H1 (cell line): ENCODE measurements around the gene ELL2. TPM values are rescaled to one million over a fixed set of nuclear protein-coding genes. Genes with fewer than 3 reads are reported as not detected.

Experiments used
- CTCF ChIA-PET: fragments of 300-600 bp; sonication (Branson Sonifier 250); formaldehyde crosslinking; loops from one replicate; lab custom pipeline; 2021; ENCODE audit not compliant: partially characterized antibody; lab: Charles Lee
- POLR2A ChIA-PET: fragments of 300-600 bp; sonication (Branson Sonifier 250); formaldehyde crosslinking; loops from one replicate; lab custom pipeline; 2021; ENCODE audit warnings: inconsistent platforms; ENCODE audit not compliant: partially characterized antibody; lab: Charles Lee
- DNase-seq, 2 experiments: peaks; one replicate each; pipeline versions ENCODE4 v3.0.0 to v3.0.0-alpha.2; 2010 to 2022; ENCODE audit warnings: low spot score in 2 of 2, low read depth in 1 of 2, mixed read lengths in 1 of 2
- FAIRE-seq: peaks from 2 replicates; lab custom pipeline; 2011; peaks lifted over from hg19 to GRCh38; lab: Jason Lieb, UNC
- H2AFZ ChIP-seq: 2 replicates; pipeline ENCODE4 v1.8.1; 2012; ENCODE audit warnings: low read length, inconsistent platforms
- H2AK5ac ChIP-seq: 2 replicates; pipeline ENCODE4 v1.6.1; 2013; ENCODE audit warnings: low read depth, low read length
- H2BK120ac ChIP-seq: replicated peaks from 2 replicates; pipeline ENCODE3; 2013; ENCODE audit warnings: low read depth, low read length, inconsistent platforms
- H2BK12ac ChIP-seq: 2 replicates; pipeline ENCODE4 v1.6.1; 2013; ENCODE audit warnings: low read depth, low read length
- H2BK15ac ChIP-seq: 2 replicates; pipeline ENCODE4 v1.6.1; 2013; ENCODE audit warnings: low read length
- H2BK20ac ChIP-seq: 2 replicates; pipeline ENCODE4 v1.6.1; 2013; ENCODE audit warnings: low read length
- H2BK5ac ChIP-seq: 2 replicates; pipeline ENCODE4 v1.6.1; 2013; ENCODE audit warnings: low read depth, low read length
- H3K14ac ChIP-seq: 2 replicates; pipeline ENCODE4 v1.6.1; 2013; ENCODE audit warnings: inconsistent platforms; ENCODE audit not compliant: insufficient read length
- H3K18ac ChIP-seq: 2 replicates; pipeline ENCODE4 v1.6.1; 2013; ENCODE audit warnings: low read length; ENCODE audit errors: extremely low read depth
- H3K23ac ChIP-seq: 2 replicates; pipeline ENCODE4 v1.6.1; 2013; ENCODE audit warnings: inconsistent platforms; ENCODE audit not compliant: insufficient read length
- H3K23me2 ChIP-seq: 2 replicates; pipeline ENCODE4 v1.6.1; 2013; ENCODE audit warnings: low read depth, low read length
- H3K27ac ChIP-seq: 2 replicates; pipeline ENCODE4 v1.6.1; 2011; ENCODE audit warnings: low read depth, low read length, inconsistent platforms
- H3K27me3 ChIP-seq, 4 experiments: replicated peaks in 1 of 4; 1 replicate in 1 of 4; 2 replicates in 3 of 4; pipeline versions ENCODE4 v1.6.1 to v1.8.1; 2011 to 2013; ENCODE audit warnings: low read length in 3 of 4, mild to moderate bottlenecking in 3 of 4, inconsistent platforms in 2 of 4, mixed read lengths in 2 of 4, moderate library complexity in 1 of 4; ENCODE audit not compliant: control insufficient read depth in 3 of 4, insufficient read depth in 3 of 4; ENCODE audit errors: extremely low read depth in 1 of 4
- H3K36me3 ChIP-seq, 4 experiments: 2 replicates each; pipeline versions ENCODE4 v1.6.1 to v1.8.1; 2011 to 2013; ENCODE audit warnings: mild to moderate bottlenecking in 4 of 4, low read length in 3 of 4, moderate library complexity in 2 of 4, control low read depth in 1 of 4, inconsistent platforms in 1 of 4; ENCODE audit not compliant: insufficient read depth in 4 of 4, control insufficient read depth in 2 of 4
- H3K4ac ChIP-seq: replicated peaks from 2 replicates; pipeline ENCODE3; 2013; ENCODE audit warnings: low read length, low read depth, mixed read lengths, inconsistent platforms; ENCODE audit not compliant: insufficient read length
- H3K4me1 ChIP-seq, 4 experiments: replicated peaks in 1 of 4; 1 replicate in 1 of 4; 2 replicates in 3 of 4; pipeline versions ENCODE4 v1.6.1 to v1.8.1; 2011 to 2013; ENCODE audit warnings: low read length in 3 of 4, inconsistent platforms in 2 of 4, mixed read lengths in 1 of 4; ENCODE audit not compliant: insufficient read depth in 4 of 4, control insufficient read depth in 3 of 4
- H3K4me2 ChIP-seq, 2 experiments: 2 replicates each; pipeline versions ENCODE4 v1.6.1 to v1.8.1; 2011 to 2013; ENCODE audit warnings: low read depth in 2 of 2, low read length in 2 of 2, control low read depth in 1 of 2, inconsistent platforms in 1 of 2, mild to moderate bottlenecking in 1 of 2; ENCODE audit not compliant: insufficient read depth in 1 of 2
- H3K4me3 ChIP-seq, 4 experiments: fragments of 200-600, 300-600 bp in 1 of 4; sonication (generic), shearing (Covaris generic), sonication (Bioruptor Twin) in 1 of 4; 2 replicates each; pipeline versions ENCODE4 v1.5.1 to v1.8.1; 2011 to 2016; ENCODE audit warnings: low read length in 4 of 4, low read depth in 3 of 4, control low read depth in 2 of 4, inconsistent platforms in 2 of 4, mild to moderate bottlenecking in 2 of 4, mixed read lengths in 1 of 4, moderate library complexity in 1 of 4; ENCODE audit not compliant: insufficient read depth in 2 of 4; ENCODE audit errors: extremely low read depth in 1 of 4
- H3K56ac ChIP-seq: replicated peaks from 2 replicates; pipeline ENCODE3; 2013; ENCODE audit warnings: low read depth, mild to moderate bottlenecking, mixed read lengths, low read length, inconsistent platforms; ENCODE audit not compliant: insufficient read length
- H3K79me1 ChIP-seq: 2 replicates; pipeline ENCODE4 v1.6.1; 2013; ENCODE audit warnings: low read depth, low read length, control low read depth
- H3K79me2 ChIP-seq, 2 experiments: 2 replicates each; pipeline versions ENCODE4 v1.6.1 to v1.8.1; 2012 to 2013; ENCODE audit warnings: low read length in 2 of 2, mild to moderate bottlenecking in 2 of 2, inconsistent platforms in 1 of 2; ENCODE audit not compliant: insufficient read depth in 2 of 2, control insufficient read depth in 1 of 2
- H3K9ac ChIP-seq, 4 experiments: replicated peaks in 1 of 4; 1 replicate in 1 of 4; 2 replicates in 3 of 4; pipeline versions ENCODE4 v1.6.1 to v1.8.1; 2011 to 2013; ENCODE audit warnings: low read depth in 3 of 4, low read length in 3 of 4, control low read depth in 2 of 4, mild to moderate bottlenecking in 2 of 4, moderate library complexity in 2 of 4, inconsistent platforms in 1 of 4; ENCODE audit errors: extremely low read depth in 1 of 4
- H3K9me3 ChIP-seq, 2 experiments: 2 replicates each; pipeline versions ENCODE4 v1.6.1 to v1.8.1; 2012 to 2013; ENCODE audit warnings: mild to moderate bottlenecking in 2 of 2, moderate library complexity in 2 of 2, control low read depth in 1 of 2, inconsistent platforms in 1 of 2, low read depth in 1 of 2, low read length in 1 of 2, mixed read lengths in 1 of 2; ENCODE audit not compliant: insufficient read depth in 2 of 2
- H4K20me1 ChIP-seq, 2 experiments: replicated peaks in 1 of 2; 2 replicates each; pipeline versions ENCODE3 to v1.8.1; 2011 to 2013; ENCODE audit warnings: inconsistent platforms in 2 of 2, low read length in 2 of 2, mild to moderate bottlenecking in 1 of 2; ENCODE audit not compliant: insufficient read depth in 2 of 2, control insufficient read depth in 1 of 2
- H4K5ac ChIP-seq: 2 replicates; pipeline ENCODE4 v1.6.1; 2013; ENCODE audit warnings: low read length, low read depth, mixed read lengths, inconsistent platforms; ENCODE audit not compliant: insufficient read length
- H4K8ac ChIP-seq: 2 replicates; pipeline ENCODE4 v1.8.0; 2013; ENCODE audit warnings: mild to moderate bottlenecking, moderate library complexity, low read length, inconsistent platforms; ENCODE audit not compliant: insufficient read depth; ENCODE audit errors: extremely low read depth
- H4K91ac ChIP-seq: replicated peaks from 2 replicates; pipeline ENCODE3; 2013; ENCODE audit warnings: low read length, mixed read lengths, inconsistent platforms; ENCODE audit not compliant: insufficient read length
- WGBS, 2 experiments: shearing (Covaris generic) in 1 of 2; methylation state at CpG; one replicate each; pipeline versions ENCODE4 v1.1.6 to v1.1.7; 2013 to 2015; ENCODE audit warnings: low lambda C conversion rate in 2 of 2, mixed read lengths in 2 of 2, inconsistent platforms in 1 of 2, low coverage in 1 of 2, missing lambda C conversion rate in 1 of 2; ENCODE audit not compliant: insufficient replicate concordance in 2 of 2, insufficient coverage in 1 of 2, insufficient read length in 1 of 2; ENCODE audit errors: extremely low coverage in 1 of 2, missing lambda C conversion rate in 1 of 2; 5-methylcytosine and 5-hydroxymethylcytosine counted together
- polyA plus RNA-seq, 7 experiments: library from polyadenylated mRNA; depleted of rRNA in 3 of 7; stranded (reverse) in 5 of 7; unstranded in 2 of 7; fragments of >200 nt in 5 of 7; fragments of 200-250 nt in 2 of 7; gene quantifications; 1 replicate in 5 of 7; 2 replicates in 1 of 7; 4 replicates in 1 of 7; pipeline versions ENCODE4 v1.2.1 to v1.2.3, GENCODE V29; 2011 to 2013; ENCODE audit warnings: missing spikeins in 2 of 7, mixed read lengths in 2 of 7
- total RNA-seq: library from RNA; stranded (reverse); fragmentation: NEBNext Ultra II Directional; extraction: Animal tissue kit (Norgen Biotek cat#: 25700); gene quantifications from 2 replicates; pipeline ENCODE4 v1.2.1, GENCODE V29; 2021

ELL2 gene
- total and polyA plus RNA-seq, 2 of the 8 experiments (the other 6 are each of a cell fraction or from before 2014, with no cell fraction given) = 6.3 to 29.4 TPM

DNA sequence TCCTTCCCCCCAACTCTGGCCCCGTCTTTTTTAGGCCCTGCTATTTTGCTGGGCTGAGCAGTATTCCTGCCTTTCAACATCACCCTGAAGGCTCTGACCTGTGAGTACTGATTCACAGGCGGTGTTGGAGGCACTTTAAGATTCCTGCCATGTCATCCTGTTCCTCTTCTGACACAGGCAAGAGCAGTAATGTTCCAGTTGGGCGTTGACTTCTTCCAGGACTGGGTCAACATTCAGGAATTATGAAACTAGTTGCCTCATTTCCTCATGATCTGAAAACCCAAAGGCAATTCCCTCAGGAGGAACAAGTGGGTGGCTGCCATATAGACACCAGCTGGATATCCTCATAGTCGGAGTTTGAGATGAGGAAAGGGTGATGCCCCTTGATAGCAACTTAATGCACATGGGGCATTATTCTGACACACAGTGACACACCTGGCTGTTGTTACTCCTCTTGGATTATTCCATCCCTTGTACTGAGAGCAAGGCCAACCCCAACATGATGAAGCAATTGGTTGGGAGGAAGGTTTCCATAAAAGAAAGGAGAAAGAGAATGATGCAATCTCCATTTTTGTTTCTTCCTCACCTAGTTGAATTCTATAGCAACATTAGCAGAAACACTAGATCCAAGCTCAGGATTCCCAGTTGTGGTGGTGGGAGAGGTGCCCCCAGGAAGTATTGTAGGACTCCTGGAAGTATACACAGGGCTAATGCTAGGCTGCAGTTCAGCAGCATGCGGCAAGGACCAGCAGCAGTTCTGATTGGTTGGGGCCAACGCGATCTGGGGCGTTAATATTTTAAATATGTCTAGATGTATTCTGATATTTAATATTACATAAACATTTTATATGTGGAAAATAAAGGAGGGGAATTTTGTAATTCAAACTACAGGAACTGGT is 119.5 kb downstream of the ELL2 start:
- ChIA-PET CTCF (interaction anchor here (1.3 to 2.9 kb wide), 4 partner anchors 51 to 73 kb away, joined by 3 to 23 read pairs (median 5); no protein-coding TSS in a partner anchor), POLR2A (no interaction called here)
- H4K91ac ChIP-seq = no peak overlapping the region
- no peaks in the 10 kb centered on the region for H3K36me3 ChIP-seq
- no peak overlapping the region for H3K4me2 ChIP-seq
- H3K4me1 ChIP-seq = no peaks in the 10 kb centered on the region
- no peak overlapping the region for H2AFZ ChIP-seq
- H3K23ac ChIP-seq = no peak overlapping the region
- no peak overlapping the region for H3K56ac ChIP-seq
- H3K79me1 ChIP-seq = no peaks in the 10 kb centered on the region
- no peak overlapping the region for H4K5ac ChIP-seq
- DNase-seq (no peak), FAIRE-seq (no peak)
- H4K20me1 ChIP-seq = no peaks in the 10 kb centered on the region
- H3K4ac ChIP-seq = no peak overlapping the region
- no peak overlapping the region for H4K8ac ChIP-seq
- no peak overlapping the region for H3K18ac ChIP-seq
- H3K9ac ChIP-seq = no peak overlapping the region
- H2BK15ac ChIP-seq = no peak overlapping the region
- H3K9me3 ChIP-seq = no peaks in the 10 kb centered on the region
- H3K27me3 ChIP-seq = no peaks in the 10 kb centered on the region
- no peak overlapping the region for H2BK12ac ChIP-seq
- no peak overlapping the region for H2BK5ac ChIP-seq
- no peak overlapping the region for H2BK20ac ChIP-seq
- 89% methylated on average over 7 of the region's 8 CpGs; no CpG with 5 or more reads in 1 of the 2 experiments for WGBS, 2 experiments
- H3K4me3 ChIP-seq = no peak overlapping the region
- no peak overlapping the region for H3K27ac ChIP-seq
- no peak overlapping the region for H3K14ac ChIP-seq
- no peak overlapping the region for H2AK5ac ChIP-seq
- H3K23me2 ChIP-seq = no peaks in the 10 kb centered on the region
- H3K79me2 ChIP-seq = no peaks in the 10 kb centered on the region
- H2BK120ac ChIP-seq = no peak overlapping the region
